HG02571 (cell line): ENCODE data around the gene SART3.
"Not testable (repeated sequence)": the region's sequence is repeated elsewhere in the genome, so short reads cannot be mapped to it uniquely, and the experiment has no call there.

ENCODE experiments used
- ATAC-seq: cut with Tn5 transposase; IDR thresholded peaks from one replicate; pipeline ENCODE4 v1.9.1; 2021; ENCODE audit warnings: mild to moderate bottlenecking, moderate library complexity; ENCODE audit not compliant: unreplicated experiment

The SART3 gene

GRCh38 chr12:108582978-108583770 lies 22.2 kb upstream of the SART3 start:
- no peak for ATAC-seq

- ATAC-seq = no peak
These were observed 21.5 kb upstream of the SART3 start for GRCh38 chr12:108582509-108582908.

- no peak for ATAC-seq
These were observed 20.6 kb upstream of the SART3 start for GRCh38 chr12:108581311-108582227.

GRCh38 chr12:108580531-108580930 lies 19.6 kb upstream of the SART3 start:
- ATAC-seq = no peak

GRCh38 chr12:108578813-108579212 lies 17.8 kb upstream of the SART3 start:
- ATAC-seq = no peak

GRCh38 chr12:108578264-108578663 lies 17.3 kb upstream of the SART3 start:
- no peak for ATAC-seq

- no peak for ATAC-seq
These were observed 16.5 kb upstream of the SART3 start for GRCh38 chr12:108577458-108577857.

- ATAC-seq = no peak
These were observed 15.8 kb upstream of the SART3 start for GRCh38 chr12:108576660-108577234.

- no peak for ATAC-seq
These were observed 14.4 kb upstream of the SART3 start for GRCh38 chr12:108575199-108575912.

GRCh38 chr12:108574276-108574675 lies 13.3 kb upstream of the SART3 start:
- not testable (repeated sequence) for ATAC-seq

GRCh38 chr12:108573317-108573716 lies 12.3 kb upstream of the SART3 start:
- ATAC-seq = no peak

GRCh38 chr12:108572166-108572790 lies 11.3 kb upstream of the SART3 start:
- ATAC-seq = no peak

GRCh38 chr12:108571609-108572165 lies 10.7 kb upstream of the SART3 start:
- no peak for ATAC-seq

GRCh38 chr12:108570743-108571608 lies 10.0 kb upstream of the SART3 start:
- ATAC-seq = no peak

GRCh38 chr12:108568338-108569154 lies 7.6 kb upstream of the SART3 start:
- ATAC-seq = peak; percentile 71

GRCh38 chr12:108567406-108568337 lies 6.7 kb upstream of the SART3 start:
- ATAC-seq = no peak

- ATAC-seq = no peak
These were observed 5.5 kb upstream of the SART3 start for GRCh38 chr12:108566452-108566851.
